Upper lobe of left lung (tissue), 4 donors: ENCODE data around the gene JAKMIP2.

Experiments
- EP300 ChIP-seq, 4 donors: sonication (generic); formaldehyde crosslinking; IDR thresholded peaks; one replicate each; pipeline ENCODE4 v1.5.1; 2017; ENCODE audit warnings: antibody characterized with exemption in 4 of 4, control low read depth in 2 of 4
- POLR2AphosphoS5 ChIP-seq, 2 donors: sonication (generic); formaldehyde crosslinking; IDR thresholded peaks; one replicate each; pipeline ENCODE4 v1.5.1; 2017; ENCODE audit warnings: antibody characterized with exemption in 2 of 2
- TF ChIP-seq, protein P1 (sequence below), 6 experiments: fragments of 450-650 bp in 4 of 6; fragments of 200-600 bp in 2 of 6; sonication (generic) in 2 of 6; IDR thresholded peaks; one replicate each; pipeline ENCODE4 v1.5.1; 2016 to 2019; ENCODE audit warnings: antibody characterized with exemption in 6 of 6

- TF ChIP-seq, protein P1, sequence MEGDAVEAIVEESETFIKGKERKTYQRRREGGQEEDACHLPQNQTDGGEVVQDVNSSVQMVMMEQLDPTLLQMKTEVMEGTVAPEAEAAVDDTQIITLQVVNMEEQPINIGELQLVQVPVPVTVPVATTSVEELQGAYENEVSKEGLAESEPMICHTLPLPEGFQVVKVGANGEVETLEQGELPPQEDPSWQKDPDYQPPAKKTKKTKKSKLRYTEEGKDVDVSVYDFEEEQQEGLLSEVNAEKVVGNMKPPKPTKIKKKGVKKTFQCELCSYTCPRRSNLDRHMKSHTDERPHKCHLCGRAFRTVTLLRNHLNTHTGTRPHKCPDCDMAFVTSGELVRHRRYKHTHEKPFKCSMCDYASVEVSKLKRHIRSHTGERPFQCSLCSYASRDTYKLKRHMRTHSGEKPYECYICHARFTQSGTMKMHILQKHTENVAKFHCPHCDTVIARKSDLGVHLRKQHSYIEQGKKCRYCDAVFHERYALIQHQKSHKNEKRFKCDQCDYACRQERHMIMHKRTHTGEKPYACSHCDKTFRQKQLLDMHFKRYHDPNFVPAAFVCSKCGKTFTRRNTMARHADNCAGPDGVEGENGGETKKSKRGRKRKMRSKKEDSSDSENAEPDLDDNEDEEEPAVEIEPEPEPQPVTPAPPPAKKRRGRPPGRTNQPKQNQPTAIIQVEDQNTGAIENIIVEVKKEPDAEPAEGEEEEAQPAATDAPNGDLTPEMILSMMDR (IDR thresholded peaks at IDR 0.05): no peak
- TF ChIP-seq POLR2AphosphoS5 (IDR thresholded peaks at IDR 0.05): no peak
- no peak for TF ChIP-seq EP300 (IDR thresholded peaks at IDR 0.05)
Observed at GRCh38 chr5:147809830-147810666, 27.5 kb upstream of the JAKMIP2 start.
